OCI-LY3 (cell line): ENCODE data around the gene DPP6.

ENCODE experiments used
- EZH2phosphoT487 ChIP-seq: fragments of 200-600 bp; shearing (Covaris generic); IDR thresholded peaks from 2 replicates; pipeline ENCODE4 v1.6.1; 2018; ENCODE audit warnings: antibody characterized with exemption, mixed run types, low read depth
- TF ChIP-seq, protein P1 (sequence below): fragments of 200-600, 300-600 bp; sonication (generic); IDR thresholded peaks from 2 replicates; pipeline ENCODE4 v1.5.1; 2014; ENCODE audit warnings: antibody characterized with exemption, low read length, low read depth

DNA sequence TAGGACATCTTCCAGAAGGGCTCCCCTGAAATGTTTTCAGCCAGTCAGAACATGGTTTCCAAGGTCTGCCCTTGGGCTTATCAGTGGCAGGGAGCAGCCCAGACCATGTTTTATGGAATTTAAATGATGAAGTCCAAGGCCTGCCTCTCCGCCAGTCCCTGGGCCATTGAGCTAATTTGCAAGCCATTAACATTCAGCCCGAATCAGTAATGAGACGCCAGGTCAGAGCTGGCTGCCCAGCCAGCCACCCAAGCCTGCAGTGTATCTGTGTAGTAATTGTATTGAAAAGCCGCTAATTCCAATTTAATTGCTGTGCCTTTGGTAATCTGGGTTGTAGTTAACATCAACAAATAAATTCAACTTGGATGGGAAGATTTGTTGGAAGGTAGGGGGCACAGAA lies 819.3 kb downstream of the DPP6 start:
- TF ChIP-seq, protein P1, sequence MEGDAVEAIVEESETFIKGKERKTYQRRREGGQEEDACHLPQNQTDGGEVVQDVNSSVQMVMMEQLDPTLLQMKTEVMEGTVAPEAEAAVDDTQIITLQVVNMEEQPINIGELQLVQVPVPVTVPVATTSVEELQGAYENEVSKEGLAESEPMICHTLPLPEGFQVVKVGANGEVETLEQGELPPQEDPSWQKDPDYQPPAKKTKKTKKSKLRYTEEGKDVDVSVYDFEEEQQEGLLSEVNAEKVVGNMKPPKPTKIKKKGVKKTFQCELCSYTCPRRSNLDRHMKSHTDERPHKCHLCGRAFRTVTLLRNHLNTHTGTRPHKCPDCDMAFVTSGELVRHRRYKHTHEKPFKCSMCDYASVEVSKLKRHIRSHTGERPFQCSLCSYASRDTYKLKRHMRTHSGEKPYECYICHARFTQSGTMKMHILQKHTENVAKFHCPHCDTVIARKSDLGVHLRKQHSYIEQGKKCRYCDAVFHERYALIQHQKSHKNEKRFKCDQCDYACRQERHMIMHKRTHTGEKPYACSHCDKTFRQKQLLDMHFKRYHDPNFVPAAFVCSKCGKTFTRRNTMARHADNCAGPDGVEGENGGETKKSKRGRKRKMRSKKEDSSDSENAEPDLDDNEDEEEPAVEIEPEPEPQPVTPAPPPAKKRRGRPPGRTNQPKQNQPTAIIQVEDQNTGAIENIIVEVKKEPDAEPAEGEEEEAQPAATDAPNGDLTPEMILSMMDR = no peak
- TF ChIP-seq EZH2phosphoT487 = no peak
